Measurements from ENCODE around the gene CEP70. TPM values are rescaled to one million over a fixed set of nuclear protein-coding genes. Genes with fewer than 3 reads are reported as not detected.

The CEP70 gene
- total RNA-seq, 5 donors from 2014 or later (not counting 1 experiment from before 2014, with no cell fraction given), result 14.5 to 23.4 (median 21.7) TPM

DNA sequence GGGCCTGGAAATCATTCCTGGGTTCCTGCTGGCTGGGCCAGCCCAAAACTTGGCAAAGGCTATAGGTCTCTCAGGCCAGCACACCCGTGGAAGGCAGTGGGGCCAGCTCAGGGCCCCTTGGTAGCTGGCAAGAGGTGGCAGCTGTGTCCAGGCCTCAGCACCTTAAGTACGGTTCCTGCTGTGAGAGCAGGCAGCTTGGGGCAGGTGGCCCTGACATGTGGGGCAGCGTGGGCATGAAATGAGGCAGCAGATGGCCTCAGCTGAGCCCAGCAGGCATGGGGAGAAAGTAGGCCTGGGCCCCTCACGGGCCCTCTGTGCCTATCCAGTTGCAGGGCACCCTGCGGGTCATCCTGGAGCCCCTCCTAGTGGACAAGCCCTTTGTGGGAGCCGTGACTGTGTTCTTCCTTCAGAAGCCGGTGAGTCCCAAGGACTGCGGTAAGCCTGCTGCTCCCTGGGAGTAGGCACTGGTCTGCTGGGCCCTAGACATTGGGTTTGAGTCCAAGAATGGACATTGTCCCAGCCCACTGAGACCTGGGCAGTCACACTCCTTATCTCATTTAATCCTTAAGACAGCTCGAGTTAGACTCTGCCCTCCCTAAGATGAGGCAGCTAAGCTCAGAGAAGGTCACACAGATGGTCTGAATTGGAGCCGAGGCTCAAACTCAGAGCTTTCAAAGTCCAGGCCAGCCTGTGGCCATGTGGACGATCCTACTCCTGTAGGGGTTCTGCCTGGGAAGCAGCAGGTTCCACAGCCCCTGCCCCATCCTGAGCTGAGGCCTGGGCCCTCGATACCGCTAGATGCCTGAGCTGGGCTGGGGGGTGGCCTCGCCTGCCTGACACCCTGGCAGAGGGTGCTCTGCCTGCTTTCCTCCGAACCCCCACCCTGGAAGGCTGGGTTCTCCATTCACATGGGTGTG, 134.2 kb downstream of the CEP70 start:
- H3K4me3 ChIP-seq (ENCODE audit: control insufficient read depth in 1 of 2, extremely low read depth in 1 of 2, low read length in 1 of 2), result no peak overlapping the region
- Mint-ChIP-seq H3K4me3 (no peak overlapping the region), H3K4me1 (peaks cover 0 to 11% (median 6%) of the 10 kb centered on the region in 3 donors), H3K27me3 (peaks cover 7 to 16% of the 10 kb centered on the region in 2 donors), H3K27ac (no peak overlapping the region), H3K9me3 (no peaks in the 10 kb centered on the region), H3K36me3 (no peaks in the 10 kb centered on the region)
- WGBS (ENCODE audit: insufficient coverage), result 75% methylated on average over 15 of the region's 15 CpGs
- H3K27ac ChIP-seq (ENCODE audit: low read length), result no peak overlapping the region
- no peaks in the 10 kb centered on the region for H3K36me3 ChIP-seq (ENCODE audit: control insufficient read depth in 2 of 2, extremely low read depth in 1 of 2, insufficient read depth in 1 of 2, low read length in 1 of 2)
- no peaks in the 10 kb centered on the region for H3K9me3 ChIP-seq
- ATAC-seq (replicated peaks in 1 of 4) (no peak), DNase-seq (no peak)
- CTCF ChIA-PET, result interaction anchor here in 1 of 2 donors (0.6 kb wide), 1 partner anchor 189 kb away, joined by 4 read pairs; no protein-coding TSS in a partner anchor
- H3K4me1 ChIP-seq (ENCODE audit: control insufficient read depth in 1 of 2, extremely low read depth in 1 of 2, insufficient read depth in 2 of 2, low read length in 2 of 2), result peaks cover 0 to 8% of the 10 kb centered on the region in 2 experiments
- H3K27me3 ChIP-seq (replicated peaks in 1 of 2; ENCODE audit: control insufficient read depth in 2 of 2, extremely low read depth in 1 of 2, insufficient read depth in 2 of 2, low read length in 1 of 2), result peaks cover 0 to 38% of the 10 kb centered on the region in 2 experiments
- POLR2A ChIA-PET, result no interaction called here

DNA sequence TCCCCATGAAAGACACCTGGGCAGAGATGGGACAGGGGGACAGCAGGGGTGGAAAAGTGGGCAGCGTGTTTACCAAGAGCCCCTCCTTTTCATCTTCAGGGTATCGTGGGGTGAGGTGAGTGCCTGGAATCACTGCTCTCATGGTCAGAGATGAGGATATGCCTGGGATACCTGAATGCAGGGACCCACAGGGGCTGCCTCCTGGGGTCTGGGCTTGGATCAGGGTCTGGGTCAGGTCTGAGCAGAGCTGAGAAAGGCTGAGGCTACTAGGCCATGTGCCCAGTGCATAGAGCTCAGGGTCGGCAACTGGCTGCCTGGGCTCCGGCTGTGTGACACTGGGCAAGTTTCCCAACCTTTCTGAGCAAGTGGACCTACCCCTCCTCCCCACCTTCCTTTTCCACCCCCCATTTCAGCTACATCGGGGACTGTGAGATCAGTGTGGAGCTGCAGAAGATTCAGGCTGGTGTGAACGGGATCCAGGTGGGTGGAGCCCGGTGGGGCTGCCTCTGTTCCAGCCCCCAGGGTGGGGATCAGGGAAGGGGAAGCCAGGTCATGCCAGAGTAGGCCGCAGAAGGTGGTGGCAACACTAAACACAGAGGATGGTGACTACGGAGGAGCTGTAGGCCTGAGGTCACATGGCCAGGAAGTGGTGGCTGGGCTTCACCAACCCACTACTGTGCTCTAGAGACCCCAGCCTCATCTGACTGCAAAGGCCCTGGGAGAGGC, 135.1 kb downstream of the CEP70 start:
- no peak overlapping the region for H3K27ac Mint-ChIP-seq
- H3K9me3 ChIP-seq, result no peaks in the 10 kb centered on the region
- H3K4me3 ChIP-seq (ENCODE audit: control insufficient read depth in 1 of 2, extremely low read depth in 1 of 2, low read length in 1 of 2), result no peak overlapping the region
- peaks cover 0 to 11% (median 6%) of the 10 kb centered on the region in 3 donors for H3K4me1 Mint-ChIP-seq
- no peak for ATAC-seq (replicated peaks in 1 of 4)
- peaks cover 0 to 8% of the 10 kb centered on the region in 2 experiments for H3K4me1 ChIP-seq (ENCODE audit: control insufficient read depth in 1 of 2, extremely low read depth in 1 of 2, insufficient read depth in 2 of 2, low read length in 2 of 2)
- peaks cover 0 to 30% of the 10 kb centered on the region in 2 experiments for H3K27me3 ChIP-seq (replicated peaks in 1 of 2; ENCODE audit: control insufficient read depth in 2 of 2, extremely low read depth in 1 of 2, insufficient read depth in 2 of 2, low read length in 1 of 2)
- H3K36me3 Mint-ChIP-seq, result no peaks in the 10 kb centered on the region
- CTCF ChIA-PET, result interaction anchor here in 1 of 2 donors (0.5 kb wide), 1 partner anchor 440 kb away, joined by 4 read pairs; no protein-coding TSS in a partner anchor
- no peaks in the 10 kb centered on the region for H3K9me3 Mint-ChIP-seq
- no peaks in the 10 kb centered on the region for H3K36me3 ChIP-seq (ENCODE audit: control insufficient read depth in 2 of 2, extremely low read depth in 1 of 2, insufficient read depth in 1 of 2, low read length in 1 of 2)
- POLR2A ChIA-PET, result no interaction called here
- no peak for DNase-seq
- no peak overlapping the region for H3K27ac ChIP-seq (ENCODE audit: low read length)
- H3K4me3 Mint-ChIP-seq, result no peak overlapping the region
- 83% methylated on average over 7 of the region's 9 CpGs for WGBS (ENCODE audit: insufficient coverage)
- peaks cover 9 to 16% of the 10 kb centered on the region in 2 donors for H3K27me3 Mint-ChIP-seq

DNA sequence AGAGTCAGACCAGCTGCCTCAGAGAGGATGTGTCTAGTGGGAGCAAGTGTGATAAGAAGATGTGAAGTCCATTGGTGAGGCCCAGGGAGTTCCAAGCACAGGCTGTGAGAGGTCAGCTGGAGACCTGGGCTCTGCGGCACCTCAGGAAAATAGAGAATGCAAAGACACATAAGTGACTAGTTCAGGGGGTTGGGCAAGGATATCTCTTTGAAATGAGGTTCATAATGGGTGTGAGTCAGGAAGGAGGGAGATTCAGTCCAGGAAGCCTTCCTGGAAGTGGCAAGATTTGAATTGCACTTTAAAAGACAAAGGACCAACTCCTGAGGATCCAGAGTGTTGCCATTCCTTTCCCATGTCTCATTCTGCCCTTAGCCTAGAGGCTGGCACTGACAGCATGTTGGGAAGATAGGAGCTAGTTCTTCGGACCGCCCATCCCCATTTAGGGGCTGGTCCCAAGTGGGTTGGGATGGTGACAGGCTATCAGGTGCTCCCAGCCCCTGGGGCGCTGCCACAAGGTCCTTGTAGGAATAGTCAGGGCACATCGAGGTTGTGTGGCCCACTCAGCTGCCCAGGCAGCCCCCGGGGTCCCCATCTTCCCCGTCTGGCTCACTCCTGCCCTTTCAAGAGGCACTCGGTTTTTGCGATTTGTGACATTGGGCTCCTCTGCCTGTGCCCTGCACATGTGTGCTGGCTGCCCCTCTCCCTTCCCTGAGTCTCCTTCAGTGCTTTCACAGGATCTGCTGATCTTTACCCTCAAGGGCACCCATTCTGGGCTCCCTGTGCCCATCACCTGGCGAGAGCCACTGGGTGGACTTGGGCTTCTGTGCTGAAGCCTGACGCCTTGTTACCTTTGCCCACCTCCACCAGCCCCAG, 136.0 kb downstream of the CEP70 start:
- no peaks in the 10 kb centered on the region for H3K9me3 ChIP-seq
- no peak overlapping the region for H3K27ac ChIP-seq (ENCODE audit: low read length)
- 83% methylated on average over 7 of the region's 11 CpGs for WGBS (ENCODE audit: insufficient coverage)
- peaks cover 0 to 8% of the 10 kb centered on the region in 2 experiments for H3K4me1 ChIP-seq (ENCODE audit: control insufficient read depth in 1 of 2, extremely low read depth in 1 of 2, insufficient read depth in 2 of 2, low read length in 2 of 2)
- no peak overlapping the region for H3K4me3 ChIP-seq (ENCODE audit: control insufficient read depth in 1 of 2, extremely low read depth in 1 of 2, low read length in 1 of 2)
- Mint-ChIP-seq H3K36me3 (no peaks in the 10 kb centered on the region), H3K4me1 (peaks cover 0 to 11% (median 6%) of the 10 kb centered on the region in 3 donors), H3K27ac (no peak overlapping the region), H3K27me3 (peaks cover 9 to 13% of the 10 kb centered on the region in 2 donors), H3K9me3 (no peaks in the 10 kb centered on the region), H3K4me3 (no peak overlapping the region)
- peaks cover 0 to 27% of the 10 kb centered on the region in 2 experiments for H3K27me3 ChIP-seq (replicated peaks in 1 of 2; ENCODE audit: control insufficient read depth in 2 of 2, extremely low read depth in 1 of 2, insufficient read depth in 2 of 2, low read length in 1 of 2)
- no peak for ATAC-seq (replicated peaks in 1 of 4)
- DNase-seq, result no peak
- ChIA-PET CTCF (interaction anchor here in 1 of 2 donors (0.5 kb wide), 1 partner anchor 440 kb away, joined by 4 read pairs; no protein-coding TSS in a partner anchor), POLR2A (no interaction called here)
- H3K36me3 ChIP-seq (ENCODE audit: control insufficient read depth in 2 of 2, extremely low read depth in 1 of 2, insufficient read depth in 1 of 2, low read length in 1 of 2), result no peaks in the 10 kb centered on the region

DNA sequence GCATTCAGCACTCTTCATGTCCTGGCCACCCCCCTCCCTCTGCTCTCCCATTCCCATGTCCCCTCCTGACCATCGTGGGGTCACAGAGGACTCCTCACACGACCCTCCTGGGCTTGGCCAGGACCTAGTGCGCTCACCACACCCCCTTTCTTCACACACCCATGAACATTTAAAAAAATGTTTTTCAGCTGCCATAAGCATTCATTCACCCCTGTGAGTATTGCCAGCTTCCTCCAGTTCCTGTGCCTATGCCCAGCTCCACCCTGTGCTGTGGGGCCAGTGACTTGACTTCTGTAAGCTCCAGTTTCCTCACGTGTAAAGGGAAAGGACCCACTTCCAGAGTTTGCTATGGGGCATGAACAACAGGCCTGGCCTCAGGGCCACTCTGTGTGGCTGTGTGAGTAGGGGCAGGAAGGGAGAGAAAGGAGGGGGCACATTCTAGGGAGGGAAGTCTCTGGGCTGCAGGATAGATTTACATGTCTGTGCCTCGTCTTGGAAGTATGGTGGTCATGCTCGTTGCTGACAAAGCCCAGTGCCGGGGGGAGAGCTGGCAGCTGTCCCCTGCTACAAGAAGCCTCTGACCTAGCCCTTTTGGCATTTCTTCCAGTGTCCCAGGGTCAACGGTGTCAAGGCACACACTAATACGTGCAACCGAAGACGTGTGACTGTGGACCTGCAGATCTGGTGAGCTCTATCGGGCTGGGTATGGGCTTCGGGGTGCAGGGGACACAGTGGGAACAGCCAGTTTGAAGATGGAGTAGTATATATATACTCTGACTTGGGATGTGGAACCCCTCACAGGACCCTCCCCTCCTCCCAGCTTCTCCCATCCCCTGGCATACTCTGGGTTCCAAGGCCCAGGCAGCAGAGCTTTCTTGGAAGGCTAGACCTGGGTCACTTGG, 136.8 kb downstream of the CEP70 start:
- peaks cover 0 to 27% of the 10 kb centered on the region in 2 experiments for H3K27me3 ChIP-seq (replicated peaks in 1 of 2; ENCODE audit: control insufficient read depth in 2 of 2, extremely low read depth in 1 of 2, insufficient read depth in 2 of 2, low read length in 1 of 2)
- H3K4me1 Mint-ChIP-seq, result peaks cover 0 to 11% (median 6%) of the 10 kb centered on the region in 3 donors
- WGBS (ENCODE audit: insufficient coverage), result 83% methylated on average over 8 of the region's 13 CpGs
- ATAC-seq (replicated peaks in 1 of 4) (no peak), DNase-seq (no peak)
- no peaks in the 10 kb centered on the region for H3K36me3 Mint-ChIP-seq
- POLR2A ChIA-PET, result no interaction called here
- H3K9me3 Mint-ChIP-seq, result no peaks in the 10 kb centered on the region
- CTCF ChIA-PET, result interaction anchor here in 1 of 2 donors (0.6 kb wide), 1 partner anchor 41 kb away, joined by 3 read pairs; no protein-coding TSS in a partner anchor
- H3K4me1 ChIP-seq (ENCODE audit: control insufficient read depth in 1 of 2, extremely low read depth in 1 of 2, insufficient read depth in 2 of 2, low read length in 2 of 2), result peaks cover 0 to 8% of the 10 kb centered on the region in 2 experiments
- H3K9me3 ChIP-seq, result no peaks in the 10 kb centered on the region
- H3K27me3 Mint-ChIP-seq, result peaks cover 6% of the 10 kb centered on the region in 2 donors
- H3K27ac Mint-ChIP-seq, result no peak overlapping the region
- no peak overlapping the region for H3K4me3 ChIP-seq (ENCODE audit: control insufficient read depth in 1 of 2, extremely low read depth in 1 of 2, low read length in 1 of 2)
- H3K27ac ChIP-seq (ENCODE audit: low read length), result no peak overlapping the region
- H3K4me3 Mint-ChIP-seq, result no peak overlapping the region
- H3K36me3 ChIP-seq (ENCODE audit: control insufficient read depth in 2 of 2, extremely low read depth in 1 of 2, insufficient read depth in 1 of 2, low read length in 1 of 2), result no peaks in the 10 kb centered on the region

DNA sequence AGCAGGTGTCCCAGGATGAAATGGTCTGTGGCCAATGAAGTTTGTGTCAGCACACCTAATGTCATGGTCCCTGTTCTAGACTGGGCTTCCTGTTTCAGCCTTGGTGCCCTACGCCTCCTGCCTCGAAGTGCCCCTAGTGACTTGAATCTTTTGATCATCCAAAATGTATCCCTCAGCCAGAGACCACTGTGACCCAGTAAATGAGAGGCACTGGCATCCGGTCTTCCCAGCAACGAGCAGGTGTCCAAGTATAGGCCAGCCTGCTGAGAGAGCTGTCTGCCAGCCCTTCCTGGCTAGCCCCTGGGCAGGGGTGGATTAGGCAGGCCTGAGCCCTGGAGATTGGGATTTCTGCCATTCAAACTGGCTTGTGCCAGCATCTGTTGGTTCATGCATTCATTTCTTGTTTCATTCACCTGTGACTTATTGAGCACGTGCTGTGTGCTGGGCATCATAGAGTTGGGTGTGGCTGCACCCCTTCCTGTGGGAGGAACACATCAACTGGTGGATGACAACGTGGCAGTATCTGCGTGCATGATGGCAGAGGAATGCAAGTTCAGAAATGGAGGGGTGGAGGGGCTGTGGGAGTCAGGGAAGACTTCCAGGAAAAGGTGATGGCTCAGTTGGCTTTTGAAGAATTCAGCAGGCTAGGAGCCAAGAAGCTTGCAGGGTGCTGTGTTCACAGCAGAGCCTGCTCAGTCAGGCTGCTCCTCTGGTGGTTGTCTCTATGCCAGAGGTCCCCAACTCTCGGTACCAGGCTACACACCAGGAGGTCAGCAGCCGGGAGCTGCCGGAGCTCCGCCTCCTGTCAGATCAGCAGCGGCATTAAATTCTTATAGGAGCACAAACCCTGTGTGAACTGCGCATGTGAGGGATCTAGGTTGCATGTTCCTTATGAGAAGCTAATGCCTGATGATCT, 138.0 kb downstream of the CEP70 start:
- peaks cover 0 to 11% (median 6%) of the 10 kb centered on the region in 3 donors for H3K4me1 Mint-ChIP-seq
- POLR2A ChIA-PET, result no interaction called here
- Histone ChIP-seq H3K27me3 (replicated peaks in 1 of 2; ENCODE audit: control insufficient read depth in 2 of 2, extremely low read depth in 1 of 2, insufficient read depth in 2 of 2, low read length in 1 of 2) (peaks cover 0 to 28% of the 10 kb centered on the region in 2 experiments), H3K27ac (ENCODE audit: low read length) (no peak overlapping the region), H3K4me1 (ENCODE audit: control insufficient read depth in 1 of 2, extremely low read depth in 1 of 2, insufficient read depth in 2 of 2, low read length in 2 of 2) (peaks cover 0 to 8% of the 10 kb centered on the region in 2 experiments), H3K4me3 (ENCODE audit: control insufficient read depth in 1 of 2, extremely low read depth in 1 of 2, low read length in 1 of 2) (no peak overlapping the region), H3K36me3 (ENCODE audit: control insufficient read depth in 2 of 2, extremely low read depth in 1 of 2, insufficient read depth in 1 of 2, low read length in 1 of 2) (no peaks in the 10 kb centered on the region), H3K9me3 (no peaks in the 10 kb centered on the region)
- CTCF ChIA-PET, result no interaction called here
- no peak overlapping the region for H3K4me3 Mint-ChIP-seq
- H3K27me3 Mint-ChIP-seq, result peaks cover 2 to 6% of the 10 kb centered on the region in 2 donors
- DNase-seq, result no peak
- H3K9me3 Mint-ChIP-seq, result no peaks in the 10 kb centered on the region
- H3K27ac Mint-ChIP-seq, result no peak overlapping the region
- WGBS (ENCODE audit: insufficient coverage), result 70% methylated on average over 10 of the region's 13 CpGs
- no peak for ATAC-seq (replicated peaks in 1 of 4)
- H3K36me3 Mint-ChIP-seq, result no peaks in the 10 kb centered on the region
